Smooth muscle cell (in vitro differentiated cells): ENCODE measurements around the gene BCAS3. TPM values are rescaled to one million over a fixed set of nuclear protein-coding genes. Genes with fewer than 3 reads are reported as not detected.
A peak's percentile ranks its signal among the peaks of the same experiment; 100 is the strongest.

Experiments
- DNase-seq: peaks from one replicate; lab custom pipeline; 2025; ENCODE audit not compliant: unreplicated experiment; lab: John Stamatoyannopoulos, UW
- H2AFZ ChIP-seq: fragments of 200-600 bp; sonication (generic); 2 replicates; pipeline ENCODE4 v1.6.0; 2016; ENCODE audit warnings: antibody characterized with exemption, low read depth, mild to moderate bottlenecking
- H3F3A ChIP-seq: fragments of 200-600 bp; sonication (generic); 2 replicates; pipeline ENCODE4 v1.6.0; 2017; ENCODE audit warnings: antibody characterized with exemption, low read depth
- H3K27ac ChIP-seq: fragments of 200-600 bp; sonication (generic); 2 replicates; pipeline ENCODE4 v1.5.1; 2016; ENCODE audit warnings: low read depth, mild to moderate bottlenecking
- H3K27me3 ChIP-seq: fragments of 200-600 bp; sonication (generic); 2 replicates; pipeline ENCODE4 v1.6.1; 2016; ENCODE audit warnings: low read depth, mild to moderate bottlenecking
- H3K36me3 ChIP-seq: fragments of 200-600 bp; sonication (generic); 2 replicates; pipeline ENCODE4 v1.5.1; 2016; ENCODE audit warnings: low read depth
- H3K4me1 ChIP-seq: fragments of 200-600 bp; sonication (generic); 2 replicates; pipeline ENCODE4 v1.5.1; 2016; ENCODE audit warnings: low read depth
- H3K4me2 ChIP-seq: fragments of 200-600 bp; sonication (generic); 2 replicates; pipeline ENCODE4 v1.6.0; 2016; ENCODE audit warnings: mild to moderate bottlenecking
- H3K4me3 ChIP-seq: fragments of 200-600 bp; sonication (generic); 2 replicates; pipeline ENCODE4 v1.5.1; 2016; ENCODE audit warnings: mild to moderate bottlenecking
- H3K79me2 ChIP-seq: fragments of 200-600 bp; sonication (generic); 2 replicates; pipeline ENCODE4 v1.6.0; 2016; ENCODE audit warnings: low read depth, mild to moderate bottlenecking
- H3K9ac ChIP-seq: fragments of 200-600 bp; sonication (generic); 2 replicates; pipeline ENCODE4 v1.6.0; 2016; ENCODE audit warnings: low read depth
- H3K9me3 ChIP-seq: fragments of 200-600 bp; sonication (generic); replicated peaks from 2 replicates; pipeline ENCODE4 v1.5.1; 2016; ENCODE audit warnings: low read depth
- H4K20me1 ChIP-seq: fragments of 200-600 bp; sonication (generic); 2 replicates; pipeline ENCODE4 v1.6.0; 2016; ENCODE audit warnings: low read depth
- CTCF ChIP-seq: fragments of 200-600 bp; sonication (generic); IDR thresholded peaks from 2 replicates; pipeline ENCODE4 v1.5.1; 2017; ENCODE audit warnings: borderline replicate concordance, mild to moderate bottlenecking, antibody characterized with exemption; ENCODE audit not compliant: insufficient read depth, poor library complexity, severe bottlenecking
- WGBS: methylation state at CpG from one replicate; pipeline ENCODE4 v1.1.7; 2016; ENCODE audit warnings: low lambda C conversion rate; 5-methylcytosine and 5-hydroxymethylcytosine counted together
- polyA plus RNA-seq: library from polyadenylated mRNA; unstranded; fragments of >200 nt; fragmentation: Nextera tagmentation; extraction: Ambion mirVana; gene quantifications from 2 replicates; pipeline ENCODE4 v1.2.1, GENCODE V29; 2016
- total RNA-seq: library from RNA; depleted of rRNA; stranded (reverse); fragments of >200 nt; gene quantifications from 2 replicates; pipeline ENCODE4 v1.2.3, GENCODE V29; 2014

BCAS3 gene
- total and polyA plus RNA-seq, 2 experiments from 2014 or later, result 17.2 to 54.5 TPM

DNA sequence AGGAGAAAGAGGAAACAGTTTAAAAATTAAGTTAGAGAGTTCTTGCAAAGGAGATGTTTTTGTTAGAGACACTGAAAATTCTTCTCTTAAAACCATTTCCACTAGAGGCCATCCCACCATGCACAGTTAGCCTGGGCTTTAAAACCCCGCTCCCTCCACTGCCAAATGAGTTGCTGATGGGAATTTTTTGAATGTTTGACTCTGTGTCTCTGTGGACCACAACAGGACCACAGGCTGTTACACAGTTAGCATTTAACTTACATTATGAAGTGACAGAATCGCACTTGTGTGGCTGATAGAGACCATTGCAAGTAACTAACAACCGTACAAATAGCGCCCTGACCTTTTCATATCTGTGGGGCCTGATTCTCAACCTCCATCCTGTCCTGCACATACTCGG lies 647.3 kb downstream of the BCAS3 start:
- Histone ChIP-seq H3K4me3 (no peak overlapping the region), H3K79me2 (no peaks in the 10 kb centered on the region), H4K20me1 (no peaks in the 10 kb centered on the region), H3K27ac (peak overlapping the region; percentile 63), H3F3A (peaks cover 7% of the 10 kb centered on the region), H3K36me3 (no peaks in the 10 kb centered on the region), H3K9ac (no peak overlapping the region), H3K27me3 (no peaks in the 10 kb centered on the region), H3K9me3 (no peaks in the 10 kb centered on the region), H2AFZ (no peak overlapping the region), H3K4me2 (peak overlapping the region; percentile 27), H3K4me1 (peaks cover 16% of the 10 kb centered on the region)
- TF ChIP-seq CTCF, result no peak
- no peak for DNase-seq
- WGBS, result 67% methylated on average over 5 of the region's 5 CpGs

GRCh38 chr17:61325382-61326073 lies 647.9 kb downstream of the BCAS3 start:
- TF ChIP-seq CTCF, result no peak
- Histone ChIP-seq H3K79me2 (no peaks in the 10 kb centered on the region), H3K36me3 (no peaks in the 10 kb centered on the region), H3K27me3 (no peaks in the 10 kb centered on the region), H3K9ac (no peak overlapping the region), H3K4me2 (peak overlapping the region; percentile 27), H3K9me3 (no peaks in the 10 kb centered on the region), H3K4me1 (peaks cover 16% of the 10 kb centered on the region), H3K27ac (peak overlapping the region; percentile 63), H4K20me1 (no peaks in the 10 kb centered on the region), H2AFZ (no peak overlapping the region), H3F3A (peaks cover 7% of the 10 kb centered on the region), H3K4me3 (no peak overlapping the region)
- no peak for DNase-seq
- 17% methylated on average over 6 of the region's 6 CpGs for WGBS

DNA sequence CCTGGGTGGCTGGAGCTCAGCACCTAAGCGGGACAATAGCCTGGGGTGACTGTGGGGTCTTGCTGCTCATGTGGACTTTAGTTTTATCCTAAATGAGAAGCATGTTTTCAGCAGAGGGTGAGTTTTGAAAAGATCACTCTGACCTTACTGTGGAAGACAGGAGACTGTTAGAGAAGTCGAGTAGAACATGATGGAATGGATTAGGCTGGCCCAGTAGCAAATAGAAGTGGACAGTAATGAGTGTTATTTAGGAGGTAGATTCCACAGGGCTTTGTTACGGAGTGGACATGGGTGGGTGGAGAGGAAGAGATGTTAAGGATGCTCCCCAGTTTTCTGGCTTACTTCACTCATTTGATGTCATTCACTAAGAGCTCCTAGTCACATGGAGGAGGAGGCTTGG lies 648.7 kb downstream of the BCAS3 start:
- 78% methylated on average over 3 of the region's 3 CpGs for WGBS
- H4K20me1 ChIP-seq, result no peaks in the 10 kb centered on the region
- peak overlapping the region; percentile 1 for H3K4me2 ChIP-seq
- H3F3A ChIP-seq, result peaks cover 7% of the 10 kb centered on the region
- H3K9me3 ChIP-seq, result no peaks in the 10 kb centered on the region
- H3K9ac ChIP-seq, result no peak overlapping the region
- no peak overlapping the region for H2AFZ ChIP-seq
- no peaks in the 10 kb centered on the region for H3K36me3 ChIP-seq
- peak overlapping the region; percentile 63 for H3K27ac ChIP-seq
- no peak for TF ChIP-seq CTCF
- peaks cover 16% of the 10 kb centered on the region for H3K4me1 ChIP-seq
- no peaks in the 10 kb centered on the region for H3K79me2 ChIP-seq
- no peak overlapping the region for H3K4me3 ChIP-seq
- no peak for DNase-seq
- no peaks in the 10 kb centered on the region for H3K27me3 ChIP-seq

DNA sequence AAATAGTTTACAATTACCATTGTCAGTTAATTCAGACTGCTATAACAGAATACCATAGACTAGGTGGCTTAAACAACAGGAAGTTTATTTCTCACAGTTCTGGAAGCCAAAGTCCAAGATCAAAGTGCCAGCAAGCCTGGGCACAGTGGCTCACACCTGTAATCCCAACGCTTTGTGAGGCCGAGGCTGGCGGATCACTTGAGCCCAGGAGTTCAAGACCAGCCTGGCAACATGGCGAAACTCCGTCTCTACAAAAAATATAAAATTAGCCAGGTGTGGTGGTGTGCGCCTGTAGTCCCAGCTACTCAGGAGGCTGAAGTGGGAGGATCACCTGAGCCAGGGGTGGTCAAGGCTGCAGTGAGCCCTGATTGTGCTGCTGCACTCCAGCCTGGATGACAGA lies 650.7 kb downstream of the BCAS3 start:
- H2AFZ ChIP-seq, result no peak overlapping the region
- no peak for TF ChIP-seq CTCF
- H3F3A ChIP-seq, result peaks cover 7% of the 10 kb centered on the region
- WGBS, result 98% methylated on average over 6 of the region's 6 CpGs
- DNase-seq, result no peak
- H3K79me2 ChIP-seq, result no peaks in the 10 kb centered on the region
- H3K27ac ChIP-seq, result no peak overlapping the region
- H3K4me2 ChIP-seq, result no peak overlapping the region
- H3K27me3 ChIP-seq, result no peaks in the 10 kb centered on the region
- H3K36me3 ChIP-seq, result no peaks in the 10 kb centered on the region
- H3K4me3 ChIP-seq, result no peak overlapping the region
- H3K4me1 ChIP-seq, result peaks cover 16% of the 10 kb centered on the region
- no peaks in the 10 kb centered on the region for H3K9me3 ChIP-seq
- H3K9ac ChIP-seq, result no peak overlapping the region
- H4K20me1 ChIP-seq, result no peaks in the 10 kb centered on the region
